ENCODE data around the gene RPL29.

RPL29 gene

DNA sequence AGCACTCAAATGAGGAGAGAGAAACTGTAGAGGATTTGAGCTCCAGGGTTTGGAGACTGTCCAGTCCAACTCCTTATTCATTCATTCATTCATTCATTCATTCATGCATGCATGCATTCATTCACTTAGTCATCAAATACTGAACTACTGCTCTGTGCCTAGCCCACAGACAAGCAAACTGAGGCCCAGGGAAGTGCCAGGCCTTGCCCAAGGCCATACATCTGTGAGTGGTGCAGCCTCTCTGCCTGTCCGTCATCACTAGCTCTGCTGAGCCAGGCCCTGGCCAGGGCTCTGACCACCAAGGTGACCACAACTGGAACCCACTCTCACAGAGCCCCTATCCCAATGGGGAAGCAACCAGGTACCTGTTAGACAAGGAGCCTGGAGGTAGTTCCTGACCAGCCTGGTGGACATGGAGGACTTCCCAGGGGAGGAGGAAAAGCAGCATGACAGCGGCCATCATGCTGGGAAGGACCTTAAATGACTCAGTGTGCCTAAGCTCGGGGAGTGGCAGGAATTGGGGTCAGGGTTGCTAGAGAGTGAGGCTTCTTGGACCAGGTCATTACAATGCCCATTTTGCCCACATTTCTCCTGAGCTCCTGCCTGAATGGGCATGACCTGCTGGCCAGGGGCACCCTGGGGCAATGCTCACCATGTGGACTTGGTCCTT is 27.5 kb upstream of the RPL29 start:
- TF ChIP-seq, protein P1, sequence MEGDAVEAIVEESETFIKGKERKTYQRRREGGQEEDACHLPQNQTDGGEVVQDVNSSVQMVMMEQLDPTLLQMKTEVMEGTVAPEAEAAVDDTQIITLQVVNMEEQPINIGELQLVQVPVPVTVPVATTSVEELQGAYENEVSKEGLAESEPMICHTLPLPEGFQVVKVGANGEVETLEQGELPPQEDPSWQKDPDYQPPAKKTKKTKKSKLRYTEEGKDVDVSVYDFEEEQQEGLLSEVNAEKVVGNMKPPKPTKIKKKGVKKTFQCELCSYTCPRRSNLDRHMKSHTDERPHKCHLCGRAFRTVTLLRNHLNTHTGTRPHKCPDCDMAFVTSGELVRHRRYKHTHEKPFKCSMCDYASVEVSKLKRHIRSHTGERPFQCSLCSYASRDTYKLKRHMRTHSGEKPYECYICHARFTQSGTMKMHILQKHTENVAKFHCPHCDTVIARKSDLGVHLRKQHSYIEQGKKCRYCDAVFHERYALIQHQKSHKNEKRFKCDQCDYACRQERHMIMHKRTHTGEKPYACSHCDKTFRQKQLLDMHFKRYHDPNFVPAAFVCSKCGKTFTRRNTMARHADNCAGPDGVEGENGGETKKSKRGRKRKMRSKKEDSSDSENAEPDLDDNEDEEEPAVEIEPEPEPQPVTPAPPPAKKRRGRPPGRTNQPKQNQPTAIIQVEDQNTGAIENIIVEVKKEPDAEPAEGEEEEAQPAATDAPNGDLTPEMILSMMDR (IDR thresholded peaks at IDR 0.05; ENCODE audit: control extremely low read depth, extremely low read depth, low read depth, missing control alignments) = no peak
- ChIA-PET CTCF (interaction anchor here (1.0 to 2.2 kb wide), 7 partner anchors 10 to 202 kb away, joined by 3 to 12 read pairs (median 5); partner anchors contain the start of gene TLR9), POLR2A (no interaction called here)
- DNase-seq (ENCODE audit: extremely low spot score) = no peak

GRCh38 chr3:52022323-52023100 is 26.8 kb upstream of the RPL29 start:
- no peak for DNase-seq (ENCODE audit: extremely low spot score)
- ChIA-PET CTCF (interaction anchor here (1.0 to 2.7 kb wide), 8 partner anchors 9 to 203 kb away, joined by 3 to 12 read pairs (median 6); partner anchors contain the start of gene TLR9), POLR2A (no interaction called here)
- TF ChIP-seq, protein P1 (IDR thresholded peaks at IDR 0.05; ENCODE audit: control extremely low read depth, extremely low read depth, low read depth, missing control alignments) = no peak

- CTCF ChIA-PET = interaction anchor here (1.0 to 2.7 kb wide), 6 partner anchors 10 to 204 kb away, joined by 3 to 10 read pairs (median 4); partner anchors contain the start of genes RRP9 and TLR9
- no peak for DNase-seq (ENCODE audit: extremely low spot score)
- POLR2A ChIA-PET = no interaction called here
- TF ChIP-seq, protein P1 (IDR thresholded peaks at IDR 0.05; ENCODE audit: control extremely low read depth, extremely low read depth, low read depth, missing control alignments) = no peak
Observed at GRCh38 chr3:52021489-52022268, 26.0 kb upstream of the RPL29 start.

DNA sequence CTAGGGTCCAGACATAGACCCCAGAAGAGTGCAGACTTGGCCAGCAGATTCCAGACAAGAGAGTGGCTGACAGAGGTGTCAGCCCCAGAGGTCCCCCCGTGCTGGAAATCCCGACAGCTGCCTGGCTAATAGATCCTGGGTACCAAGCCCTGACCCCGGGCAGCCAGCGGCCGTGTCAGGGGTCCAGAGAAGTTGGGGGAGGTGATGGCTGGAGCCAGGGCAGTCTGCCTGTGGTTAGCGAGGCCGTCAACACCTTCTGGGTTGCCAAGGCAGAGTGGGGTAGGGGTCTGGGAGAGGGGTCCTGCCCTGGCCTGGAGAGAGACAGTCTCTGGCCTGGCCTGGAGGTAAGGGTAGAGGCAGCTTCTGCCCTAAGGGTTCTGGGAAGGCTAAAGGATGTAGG is 25.1 kb upstream of the RPL29 start:
- POLR2A ChIA-PET = no interaction called here

GRCh38 chr3:52019352-52020080 is 23.8 kb upstream of the RPL29 start:
- no peak for DNase-seq (ENCODE audit: extremely low spot score)
- ChIA-PET CTCF (interaction anchor here (0.7 to 9.1 kb wide), 6 partner anchors 8 to 103 kb away, joined by 3 to 91 read pairs (median 4); partner anchors contain the start of gene DUSP7), POLR2A (no interaction called here)
- TF ChIP-seq, protein P1 (IDR thresholded peaks at IDR 0.05; ENCODE audit: control extremely low read depth, extremely low read depth, low read depth, missing control alignments) = no peak

More for the DNA sequence above, 25.1 kb upstream of the RPL29 start:
- CTCF ChIA-PET = interaction anchor here (1.0 to 2.7 kb wide), 5 partner anchors 9 to 103 kb away, joined by 3 to 10 read pairs (median 4); partner anchors contain the start of gene RRP9
- DNase-seq (ENCODE audit: extremely low spot score) = no peak
- TF ChIP-seq, protein P1 (IDR thresholded peaks at IDR 0.05; ENCODE audit: control extremely low read depth, extremely low read depth, low read depth, missing control alignments) = no peak
